OCI-LY7 (cell line): ENCODE results near the gene TMEM59L. TPM values are rescaled to one million over a fixed set of nuclear protein-coding genes. Genes with fewer than 3 reads are reported as not detected.

Source experiments
- BruUV-seq: library from RNA; stranded (reverse); fragments of 400-500 nt; replicated peaks from 2 replicates; lab custom pipeline; 2021; lab: Mats Ljungman, UMichigan
- CTCF ChIA-PET: fragments of 300-600 bp; sonication (Branson Sonifier 250); formaldehyde crosslinking; loops from one replicate; lab custom pipeline; 2022; ENCODE audit warnings: antibody characterized with exemption; ENCODE audit not compliant: unreplicated experiment; lab: Charles Lee
- POLR2A ChIA-PET: fragments of 300-600 bp; sonication (Branson Sonifier 250); formaldehyde crosslinking; loops from one replicate; lab custom pipeline; 2022; ENCODE audit warnings: antibody characterized with exemption; lab: Charles Lee
- DNase-seq: peaks from one replicate; pipeline ENCODE4 v3.0.0-alpha.2; 2015; ENCODE audit warnings: low spot score
- H2AFZ ChIP-seq: fragments of 200-600 bp; sonication (generic), shearing (Covaris generic); 2 replicates; pipeline ENCODE4 v1.6.1; 2014; ENCODE audit warnings: mild to moderate bottlenecking, antibody characterized with exemption, low read length, moderate library complexity
- H3K27ac ChIP-seq: fragments of 200-600 bp; sonication (generic); 2 replicates; pipeline ENCODE4 v1.5.1; 2014; ENCODE audit warnings: mixed run types, low read depth, mild to moderate bottlenecking, moderate library complexity, low read length, inconsistent platforms; ENCODE audit not compliant: poor library complexity, severe bottlenecking
- H3K36me3 ChIP-seq: fragments of 200-600 bp; sonication (generic); 2 replicates; pipeline ENCODE4 v1.6.1; 2014; ENCODE audit warnings: mild to moderate bottlenecking, antibody characterized with exemption, low read length, moderate library complexity, mixed read lengths; ENCODE audit not compliant: insufficient read depth
- H3K4me1 ChIP-seq: fragments of 200-600 bp; sonication (generic); 2 replicates; pipeline ENCODE4 v1.5.1; 2014; ENCODE audit warnings: mild to moderate bottlenecking, low read length; ENCODE audit not compliant: insufficient read depth, poor library complexity, severe bottlenecking
- H3K4me2 ChIP-seq: fragments of 200-600 bp; sonication (generic); 2 replicates; pipeline ENCODE4 v1.6.1; 2014; ENCODE audit warnings: mild to moderate bottlenecking, low read length
- H3K4me3 ChIP-seq: fragments of 200-600 bp; sonication (generic); 2 replicates; pipeline ENCODE4 v1.5.1; 2014; ENCODE audit warnings: mild to moderate bottlenecking, low read depth, low read length; ENCODE audit not compliant: poor library complexity, severe bottlenecking
- H3K79me2 ChIP-seq: fragments of 200-600 bp; sonication (generic); 2 replicates; pipeline ENCODE4 v1.6.1; 2016; ENCODE audit warnings: low read depth, mild to moderate bottlenecking, low read length, moderate library complexity, mixed read lengths; ENCODE audit not compliant: insufficient read depth
- H3K9me2 ChIP-seq: fragments of 200-600 bp; sonication (generic); 2 replicates; pipeline ENCODE4 v1.6.1; 2016; ENCODE audit warnings: mild to moderate bottlenecking, low read length, mixed read lengths; ENCODE audit not compliant: insufficient read depth
- H3K9me3 ChIP-seq: fragments of 200-600 bp; sonication (generic); 2 replicates; pipeline ENCODE4 v1.6.1; 2014; ENCODE audit warnings: mild to moderate bottlenecking, mixed run types, low read length, mixed read lengths
- H4K20me1 ChIP-seq: fragments of 200-600 bp; sonication (generic); 2 replicates; pipeline ENCODE4 v1.6.1; 2014; ENCODE audit warnings: mild to moderate bottlenecking, antibody characterized with exemption, low read length, moderate library complexity, mixed read lengths; ENCODE audit not compliant: insufficient read depth
- EZH2phosphoT487 ChIP-seq: fragments of 200-600 bp; sonication (generic); IDR thresholded peaks from 2 replicates; pipeline ENCODE4 v1.6.1; 2018; ENCODE audit warnings: low read depth, borderline replicate concordance, mild to moderate bottlenecking, mixed run types, antibody characterized with exemption, low read length, moderate library complexity, mixed read lengths
- intact Hi-C: fragments of 100-400 bp; cut with micrococcal nuclease; formaldehyde crosslinking; loops from one replicate; pipeline ENCODE4 v1.10.0; 2022; ENCODE audit not compliant: unreplicated experiment
- total RNA-seq, 2 experiments: library from RNA; depleted of rRNA in 1 of 2; stranded (reverse); fragments of >200 nt in 1 of 2; shearing (Covaris generic) in 1 of 2; gene quantifications; 2 replicates each; pipeline ENCODE4 v1.2.3, GENCODE V29; 2014 to 2022
- TF ChIP-seq, protein P1 (sequence below): fragments of 200-600 bp; sonication (generic); conservative IDR thresholded peaks from 2 replicates; pipeline ENCODE4 v1.5.1; 2014; ENCODE audit warnings: mild to moderate bottlenecking, antibody characterized with exemption, low read length, moderate library complexity, mixed read lengths

The TMEM59L gene
- total RNA-seq, 2 experiments from 2014 or later = 0.84 to 1.0 TPM

- H3K4me2 ChIP-seq = no peak overlapping the region
- no peak overlapping the region for H3K27ac ChIP-seq
- H3K36me3 ChIP-seq = no peaks in the 10 kb centered on the region
- H3K9me2 ChIP-seq = no peaks in the 10 kb centered on the region
- H3K4me3 ChIP-seq = no peak overlapping the region
- peaks cover 19% of the 10 kb centered on the region for H3K4me1 ChIP-seq
- H3K79me2 ChIP-seq = no peaks in the 10 kb centered on the region
- BruUV-seq = no TSS peak
- H3K9me3 ChIP-seq = no peaks in the 10 kb centered on the region
- no peak for TF ChIP-seq EZH2phosphoT487
- TF ChIP-seq, protein P1, sequence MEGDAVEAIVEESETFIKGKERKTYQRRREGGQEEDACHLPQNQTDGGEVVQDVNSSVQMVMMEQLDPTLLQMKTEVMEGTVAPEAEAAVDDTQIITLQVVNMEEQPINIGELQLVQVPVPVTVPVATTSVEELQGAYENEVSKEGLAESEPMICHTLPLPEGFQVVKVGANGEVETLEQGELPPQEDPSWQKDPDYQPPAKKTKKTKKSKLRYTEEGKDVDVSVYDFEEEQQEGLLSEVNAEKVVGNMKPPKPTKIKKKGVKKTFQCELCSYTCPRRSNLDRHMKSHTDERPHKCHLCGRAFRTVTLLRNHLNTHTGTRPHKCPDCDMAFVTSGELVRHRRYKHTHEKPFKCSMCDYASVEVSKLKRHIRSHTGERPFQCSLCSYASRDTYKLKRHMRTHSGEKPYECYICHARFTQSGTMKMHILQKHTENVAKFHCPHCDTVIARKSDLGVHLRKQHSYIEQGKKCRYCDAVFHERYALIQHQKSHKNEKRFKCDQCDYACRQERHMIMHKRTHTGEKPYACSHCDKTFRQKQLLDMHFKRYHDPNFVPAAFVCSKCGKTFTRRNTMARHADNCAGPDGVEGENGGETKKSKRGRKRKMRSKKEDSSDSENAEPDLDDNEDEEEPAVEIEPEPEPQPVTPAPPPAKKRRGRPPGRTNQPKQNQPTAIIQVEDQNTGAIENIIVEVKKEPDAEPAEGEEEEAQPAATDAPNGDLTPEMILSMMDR = no peak
- H2AFZ ChIP-seq = no peak overlapping the region
- POLR2A ChIA-PET = interaction anchor here (0.6 kb wide), 1 partner anchor 47 kb away, joined by 4 read pairs; no protein-coding TSS in a partner anchor
- intact Hi-C loops = no loop called here
- H4K20me1 ChIP-seq = no peaks in the 10 kb centered on the region
- DNase-seq = no peak
- CTCF ChIA-PET = interaction anchor here (0.6 to 1.0 kb wide), 2 partner anchors 10 to 20 kb away, joined by 3 to 4 read pairs; no protein-coding TSS in a partner anchor
Observed at GRCh38 chr19:18634612-18635297, 22.1 kb downstream of the TMEM59L start.

DNA sequence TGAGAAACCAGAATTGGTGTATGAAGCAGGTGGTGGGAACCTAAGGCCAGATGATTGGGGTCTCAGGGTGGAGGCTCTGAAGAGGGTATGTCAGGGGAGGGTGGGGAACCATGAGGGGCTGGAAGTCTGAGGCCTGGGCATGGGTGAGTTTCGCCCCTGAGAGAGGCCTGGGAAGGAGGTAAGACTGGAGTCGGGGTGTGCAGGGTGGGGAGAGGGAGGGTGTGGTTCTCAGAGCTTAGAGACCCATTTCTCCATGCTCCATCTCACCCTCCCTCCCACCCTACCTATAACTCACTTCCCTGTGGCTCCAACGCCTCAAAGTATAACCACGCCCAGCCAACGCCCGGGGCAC lies 23.1 kb downstream of the TMEM59L start:
- CTCF ChIA-PET = interaction anchor here (1.0 kb wide), 1 partner anchor 19 kb away, joined by 4 read pairs; no protein-coding TSS in a partner anchor
- no TSS peak for BruUV-seq
- POLR2A ChIA-PET = no interaction called here

More for the DNA sequence above, 23.1 kb downstream of the TMEM59L start:
- intact Hi-C loops = loop anchor here (2.0 kb wide), 1 partner anchor 47 kb away; the partner anchor contains the start of gene REX1BD
- H3K9me3 ChIP-seq = no peaks in the 10 kb centered on the region
- H3K27ac ChIP-seq = no peak overlapping the region
- H3K79me2 ChIP-seq = no peaks in the 10 kb centered on the region
- no peak overlapping the region for H3K4me3 ChIP-seq
- no peaks in the 10 kb centered on the region for H3K36me3 ChIP-seq
- H3K4me1 ChIP-seq = peaks cover 19% of the 10 kb centered on the region
- peak overlapping the region; percentile 18; the same call in 1 of the 2 replicates for H2AFZ ChIP-seq
- DNase-seq = no peak
- no peaks in the 10 kb centered on the region for H4K20me1 ChIP-seq
- peak overlapping the region; percentile 41 for H3K4me2 ChIP-seq
- no peaks in the 10 kb centered on the region for H3K9me2 ChIP-seq
- no peak for TF ChIP-seq EZH2phosphoT487
- TF ChIP-seq, protein P1 = no peak
